ENCODE data around the gene C4orf17. TPM values are rescaled to one million over a fixed set of nuclear protein-coding genes. Genes with fewer than 3 reads are reported as not detected.

Gene C4orf17
- polyA plus RNA-seq, 3 donors = not detected

DNA sequence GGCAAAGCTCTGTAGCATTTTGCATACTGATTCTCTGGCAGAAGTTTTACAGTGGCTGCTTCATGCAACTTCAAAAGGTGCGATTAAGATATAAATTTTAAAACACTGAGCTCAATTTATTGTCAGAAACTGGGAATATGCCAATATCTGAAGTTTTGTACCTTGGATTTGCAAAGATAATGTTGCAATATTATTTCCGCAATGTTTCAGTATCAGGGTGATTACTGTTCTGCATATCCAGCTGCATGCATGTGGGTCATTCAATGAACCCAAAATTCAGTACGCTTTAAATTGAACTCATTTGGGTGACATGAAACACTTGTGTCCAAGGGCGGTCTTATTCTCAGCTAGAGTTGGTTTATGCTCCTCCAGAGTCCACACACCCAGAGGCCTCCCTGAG is 26.9 kb downstream of the C4orf17 start:
- Mint-ChIP-seq H3K4me3 (no peak overlapping the region), H3K36me3 (no peaks in the 10 kb centered on the region), H3K27me3 (ENCODE audit: low read depth in 3 of 3) (peaks cover 0 to 3% (median 2%) of the 10 kb centered on the region in 3 donors), H3K27ac (no peak overlapping the region), H3K9me3 (peaks cover 0 to 4% (median 0%) of the 10 kb centered on the region in 7 donors), H3K4me1 (no peaks in the 10 kb centered on the region)
- no peaks in the 10 kb centered on the region for H3K9me3 ChIP-seq (replicated peaks in 1 of 2; ENCODE audit: control insufficient read depth in 1 of 2, insufficient read depth in 1 of 2, low read length in 2 of 2)
- no peaks in the 10 kb centered on the region for H3K36me3 ChIP-seq (replicated peaks in 1 of 2; ENCODE audit: control insufficient read depth in 1 of 2, insufficient read depth in 2 of 2, low read length in 2 of 2)
- H4K20me1 ChIP-seq (ENCODE audit: insufficient read depth, low read length) = no peaks in the 10 kb centered on the region
- TF ChIP-seq, protein P1, sequence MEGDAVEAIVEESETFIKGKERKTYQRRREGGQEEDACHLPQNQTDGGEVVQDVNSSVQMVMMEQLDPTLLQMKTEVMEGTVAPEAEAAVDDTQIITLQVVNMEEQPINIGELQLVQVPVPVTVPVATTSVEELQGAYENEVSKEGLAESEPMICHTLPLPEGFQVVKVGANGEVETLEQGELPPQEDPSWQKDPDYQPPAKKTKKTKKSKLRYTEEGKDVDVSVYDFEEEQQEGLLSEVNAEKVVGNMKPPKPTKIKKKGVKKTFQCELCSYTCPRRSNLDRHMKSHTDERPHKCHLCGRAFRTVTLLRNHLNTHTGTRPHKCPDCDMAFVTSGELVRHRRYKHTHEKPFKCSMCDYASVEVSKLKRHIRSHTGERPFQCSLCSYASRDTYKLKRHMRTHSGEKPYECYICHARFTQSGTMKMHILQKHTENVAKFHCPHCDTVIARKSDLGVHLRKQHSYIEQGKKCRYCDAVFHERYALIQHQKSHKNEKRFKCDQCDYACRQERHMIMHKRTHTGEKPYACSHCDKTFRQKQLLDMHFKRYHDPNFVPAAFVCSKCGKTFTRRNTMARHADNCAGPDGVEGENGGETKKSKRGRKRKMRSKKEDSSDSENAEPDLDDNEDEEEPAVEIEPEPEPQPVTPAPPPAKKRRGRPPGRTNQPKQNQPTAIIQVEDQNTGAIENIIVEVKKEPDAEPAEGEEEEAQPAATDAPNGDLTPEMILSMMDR (IDR thresholded peaks at IDR 0.05) = no peak
- no peaks in the 10 kb centered on the region for H3K27me3 ChIP-seq (ENCODE audit: control insufficient read depth in 2 of 2, insufficient read depth in 2 of 2, low read length in 2 of 2)
- intact Hi-C loops (cut with micrococcal nuclease) = no loop called here
- DNase-seq = no peak
- 94% methylated on average over 2 of the region's 4 CpGs for WGBS (ENCODE audit: insufficient coverage)
- no peaks in the 10 kb centered on the region for H3K4me1 ChIP-seq (ENCODE audit: control insufficient read depth in 1 of 2, insufficient read depth in 2 of 2, low read length in 2 of 2)
- no peaks in the 10 kb centered on the region for H3K79me2 ChIP-seq (ENCODE audit: insufficient read depth, low read length)
- no peak overlapping the region for H3K4me2 ChIP-seq (replicated peaks; ENCODE audit: extremely low read depth, low read length, poor library complexity, severe bottlenecking)
- H3K4me3 ChIP-seq (replicated peaks in 1 of 3; ENCODE audit: low read depth in 2 of 3, low read length in 3 of 3) = no peak overlapping the region
- H2AFZ ChIP-seq (ENCODE audit: insufficient read depth, low read depth, low read length, poor library complexity, severe bottlenecking) = no peak overlapping the region
- H3K27ac ChIP-seq (ENCODE audit: low read depth in 1 of 2, low read length in 2 of 2) = no peak overlapping the region
- H3K9ac ChIP-seq (ENCODE audit: insufficient read depth, low read length, poor library complexity, severe bottlenecking) = no peak overlapping the region

DNA sequence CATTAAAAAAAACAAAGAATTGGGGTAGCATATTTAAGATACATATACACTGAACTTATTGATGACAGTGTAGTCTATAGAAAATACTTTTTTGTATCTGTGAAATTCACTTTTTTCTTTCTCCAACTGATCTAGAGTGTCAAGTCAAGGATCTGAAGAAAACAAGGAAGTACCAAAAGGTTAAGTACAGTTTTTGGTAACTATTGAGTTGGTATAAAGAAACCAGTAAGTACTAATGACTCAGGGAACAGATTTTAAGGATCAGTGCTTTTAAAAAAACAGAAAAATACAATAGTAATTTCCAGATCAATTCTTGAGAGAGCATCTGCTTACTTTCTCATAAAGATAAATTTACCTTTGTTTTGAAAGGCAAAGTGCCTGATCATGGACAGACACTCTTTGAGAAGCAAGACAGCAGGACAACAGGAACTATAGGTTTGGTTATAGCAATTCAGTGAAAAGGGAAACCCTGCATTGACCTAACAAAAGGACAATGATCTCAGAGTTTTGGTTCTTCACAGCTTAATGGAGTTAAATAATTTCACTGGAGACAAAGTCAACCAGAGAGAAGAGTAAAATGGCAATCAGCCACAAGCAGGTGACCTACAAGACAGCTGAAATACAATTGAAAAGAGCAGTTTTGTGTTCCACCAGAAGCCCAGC is 29.6 kb downstream of the C4orf17 start:
- intact Hi-C loops (cut with micrococcal nuclease) = no loop called here
- Histone ChIP-seq H3K27me3 (ENCODE audit: control insufficient read depth in 2 of 2, insufficient read depth in 2 of 2, low read length in 2 of 2) (no peaks in the 10 kb centered on the region), H3K4me3 (replicated peaks in 1 of 3; ENCODE audit: low read depth in 2 of 3, low read length in 3 of 3) (no peak overlapping the region), H3K9ac (ENCODE audit: insufficient read depth, low read length, poor library complexity, severe bottlenecking) (no peak overlapping the region), H3K9me3 (replicated peaks in 1 of 2; ENCODE audit: control insufficient read depth in 1 of 2, insufficient read depth in 1 of 2, low read length in 2 of 2) (no peaks in the 10 kb centered on the region), H3K79me2 (ENCODE audit: insufficient read depth, low read length) (no peaks in the 10 kb centered on the region), H3K36me3 (replicated peaks in 1 of 2; ENCODE audit: control insufficient read depth in 1 of 2, insufficient read depth in 2 of 2, low read length in 2 of 2) (no peaks in the 10 kb centered on the region), H3K4me2 (replicated peaks; ENCODE audit: extremely low read depth, low read length, poor library complexity, severe bottlenecking) (no peak overlapping the region), H2AFZ (ENCODE audit: insufficient read depth, low read depth, low read length, poor library complexity, severe bottlenecking) (no peak overlapping the region), H3K27ac (ENCODE audit: low read depth in 1 of 2, low read length in 2 of 2) (no peak overlapping the region), H3K4me1 (ENCODE audit: control insufficient read depth in 1 of 2, insufficient read depth in 2 of 2, low read length in 2 of 2) (no peaks in the 10 kb centered on the region), H4K20me1 (ENCODE audit: insufficient read depth, low read length) (no peaks in the 10 kb centered on the region)
- Mint-ChIP-seq H3K4me1 (no peaks in the 10 kb centered on the region), H3K27me3 (ENCODE audit: low read depth in 3 of 3) (peaks cover 0 to 3% (median 0%) of the 10 kb centered on the region in 3 donors), H3K27ac (no peak overlapping the region), H3K4me3 (no peak overlapping the region), H3K36me3 (no peaks in the 10 kb centered on the region), H3K9me3 (peaks cover 0 to 5% (median 0%) of the 10 kb centered on the region in 7 donors)
- no peak for DNase-seq
- TF ChIP-seq, protein P1 (IDR thresholded peaks at IDR 0.05) = no peak

All from CD14-positive monocyte (primary cell).